Skeletal muscle satellite cell (primary cell): ENCODE data around the gene NOS1AP.

Source experiments
- H3K27me3 ChIP-seq: 2 replicates; pipeline ENCODE4 v1.7.0; 2013; ENCODE audit warnings: low read length; ENCODE audit not compliant: control insufficient read depth, insufficient read depth
- H3K36me3 ChIP-seq: 2 replicates; pipeline ENCODE4 v1.7.0; 2013; ENCODE audit warnings: mild to moderate bottlenecking, control low read depth, low read length; ENCODE audit not compliant: insufficient read depth
- H3K4me1 ChIP-seq: 2 replicates; pipeline ENCODE4 v1.7.0; 2013; ENCODE audit warnings: low read length; ENCODE audit not compliant: control insufficient read depth, insufficient read depth
- H3K4me2 ChIP-seq: 2 replicates; pipeline ENCODE4 v1.7.0; 2013; ENCODE audit warnings: mild to moderate bottlenecking, low read length
- H3K4me3 ChIP-seq: 2 replicates; pipeline ENCODE4 v1.7.0; 2013; ENCODE audit warnings: low read length
- H3K9ac ChIP-seq: 2 replicates; pipeline ENCODE4 v1.7.0; 2013; ENCODE audit warnings: mild to moderate bottlenecking, low read depth, low read length, moderate library complexity
- H3K9me3 ChIP-seq: replicated peaks from 2 replicates; pipeline ENCODE4 v1.7.0; 2013; ENCODE audit warnings: mild to moderate bottlenecking, control low read depth, low read length

Gene NOS1AP

DNA sequence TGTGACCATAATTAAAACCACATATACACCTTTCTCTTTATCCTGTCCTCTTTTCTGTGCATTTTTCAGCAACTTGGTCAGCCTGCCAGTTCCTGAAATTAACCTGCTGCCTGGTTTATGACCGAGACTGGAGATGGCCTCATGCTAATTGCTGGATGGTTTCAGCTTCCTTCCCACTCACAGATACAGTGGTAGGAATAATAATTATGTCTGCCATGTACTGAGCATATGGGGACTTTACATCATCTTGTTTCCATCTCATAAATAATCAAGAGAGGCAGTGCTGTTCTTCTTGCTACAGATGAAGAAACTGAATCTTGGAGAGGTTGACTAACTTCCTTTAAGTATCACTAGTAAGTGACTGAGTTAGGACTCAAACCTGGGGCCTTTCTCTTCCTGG, 148.2 kb downstream of the NOS1AP start:
- Histone ChIP-seq H3K36me3 (no peaks in the 10 kb centered on the region), H3K4me1 (no peaks in the 10 kb centered on the region), H3K27me3 (peaks cover 53% of the 10 kb centered on the region), H3K9me3 (no peaks in the 10 kb centered on the region), H3K4me2 (no peak overlapping the region), H3K4me3 (no peak overlapping the region), H3K9ac (no peak overlapping the region)

DNA sequence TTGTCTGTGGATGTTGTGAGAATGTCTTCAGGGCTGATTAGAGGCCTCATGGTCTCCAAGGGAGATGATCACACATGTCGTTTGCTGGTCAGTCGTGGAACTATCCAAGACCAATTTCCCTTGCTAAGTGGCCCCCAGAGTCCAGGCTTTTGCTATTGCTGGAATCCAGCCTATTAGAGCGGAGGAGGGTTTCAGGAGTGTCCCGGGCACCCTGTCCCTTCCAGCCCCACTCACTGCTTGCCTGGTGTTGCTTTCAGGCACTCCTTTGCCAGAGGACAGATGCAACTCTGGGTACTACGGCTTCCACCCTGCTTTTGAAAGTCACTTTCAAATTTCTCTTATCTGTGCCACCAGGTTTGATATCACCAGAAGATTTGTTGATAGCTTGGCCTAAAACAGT, 149.1 kb downstream of the NOS1AP start:
- Histone ChIP-seq H3K27me3 (peaks cover 45% of the 10 kb centered on the region), H3K9ac (no peak overlapping the region), H3K4me3 (no peak overlapping the region), H3K9me3 (no peaks in the 10 kb centered on the region), H3K4me1 (no peaks in the 10 kb centered on the region), H3K36me3 (no peaks in the 10 kb centered on the region), H3K4me2 (no peak overlapping the region)

DNA sequence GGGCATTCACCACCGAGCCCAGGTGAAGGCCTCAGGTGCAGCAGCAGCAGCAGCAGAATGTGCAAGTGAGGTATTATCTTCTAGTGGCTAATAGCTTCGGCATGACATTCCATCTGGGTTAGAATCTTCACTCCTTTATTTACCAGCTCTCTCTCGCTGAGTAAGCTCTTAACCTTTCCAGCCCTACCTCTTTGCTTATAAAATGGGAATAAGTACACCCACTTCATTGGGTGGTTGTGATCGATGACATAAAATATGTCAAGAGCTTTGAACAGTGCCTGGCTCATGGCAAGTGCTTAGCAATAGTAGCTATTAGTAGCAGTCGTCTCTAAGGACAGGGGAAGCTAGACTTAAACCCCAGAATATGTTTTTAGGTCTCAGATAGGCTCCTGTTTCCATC, 149.5 kb downstream of the NOS1AP start:
- Histone ChIP-seq H3K9me3 (no peaks in the 10 kb centered on the region), H3K4me2 (no peak overlapping the region), H3K27me3 (peaks cover 41% of the 10 kb centered on the region), H3K4me3 (no peak overlapping the region), H3K4me1 (no peaks in the 10 kb centered on the region), H3K9ac (no peak overlapping the region), H3K36me3 (no peaks in the 10 kb centered on the region)

DNA sequence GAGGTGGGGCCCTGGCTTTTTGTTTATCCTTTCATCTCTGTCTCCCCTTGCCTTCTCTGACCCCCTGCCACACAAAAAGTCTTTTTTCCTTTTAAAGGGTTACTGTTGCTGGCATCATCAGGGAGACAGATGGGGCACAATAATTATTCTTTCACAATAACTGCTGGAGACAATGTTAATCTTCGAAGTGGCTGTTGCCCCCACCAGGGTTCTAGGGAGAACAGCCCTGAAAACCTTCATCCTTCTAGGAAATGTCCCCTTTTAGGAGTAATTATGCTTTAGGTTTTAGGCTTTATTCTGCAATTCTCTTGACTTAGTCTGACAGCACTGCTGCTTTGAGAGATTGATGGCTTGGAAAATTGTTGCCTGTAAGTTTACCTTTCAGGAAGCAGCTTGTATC, 150.0 kb downstream of the NOS1AP start:
- Histone ChIP-seq H3K4me2 (no peak overlapping the region), H3K4me1 (no peaks in the 10 kb centered on the region), H3K9me3 (no peaks in the 10 kb centered on the region), H3K36me3 (no peaks in the 10 kb centered on the region), H3K4me3 (no peak overlapping the region), H3K9ac (no peak overlapping the region), H3K27me3 (peaks cover 38% of the 10 kb centered on the region)

DNA sequence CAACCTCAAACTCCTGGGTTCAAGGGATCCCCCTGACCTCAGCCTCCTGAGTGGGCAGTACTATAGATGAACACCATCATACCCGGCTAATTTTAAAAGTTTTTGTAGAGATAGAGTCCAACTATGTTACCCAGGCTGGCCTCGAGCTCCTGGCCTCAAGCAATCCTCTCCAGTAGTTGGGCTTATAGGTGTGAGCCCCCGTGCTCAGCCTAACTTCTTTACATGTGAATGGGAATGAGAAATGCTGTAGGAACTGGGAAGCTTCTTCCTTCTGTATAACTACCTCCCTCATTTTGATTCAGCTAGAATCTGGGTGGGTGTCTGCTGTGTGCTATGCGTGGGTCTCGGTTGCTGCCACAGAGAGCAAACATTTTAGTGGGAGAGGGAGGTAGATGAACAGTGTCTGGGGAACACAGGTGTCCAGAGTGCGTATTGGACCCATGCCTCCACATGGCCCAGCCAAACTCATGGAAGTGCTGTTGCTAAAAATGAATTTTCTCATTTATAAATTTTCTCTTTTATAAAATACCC, 150.6 kb downstream of the NOS1AP start:
- no peaks in the 10 kb centered on the region for H3K36me3 ChIP-seq
- no peak overlapping the region for H3K4me2 ChIP-seq
- H3K9ac ChIP-seq = no peak overlapping the region
- no peaks in the 10 kb centered on the region for H3K4me1 ChIP-seq
- H3K4me3 ChIP-seq = no peak overlapping the region
- H3K27me3 ChIP-seq = peaks cover 38% of the 10 kb centered on the region
- no peaks in the 10 kb centered on the region for H3K9me3 ChIP-seq

DNA sequence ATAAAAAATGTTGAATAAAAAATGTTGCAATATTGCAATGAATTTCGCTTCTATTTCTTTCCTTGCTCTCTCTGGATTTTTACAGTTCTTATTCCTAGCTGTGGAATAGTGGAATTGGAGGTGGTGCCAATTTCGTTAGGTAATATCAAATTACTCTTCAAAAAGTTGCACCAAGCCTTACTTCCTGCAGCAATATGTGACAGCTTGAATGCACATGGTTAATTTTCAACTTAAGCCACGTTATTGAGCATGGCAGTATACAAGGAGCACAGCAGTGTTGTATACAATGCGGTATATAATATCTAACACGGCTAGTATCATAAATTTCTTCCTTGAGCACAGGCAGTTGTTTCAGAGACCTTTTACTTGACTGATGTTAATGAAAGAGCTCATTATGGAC, 152.5 kb downstream of the NOS1AP start:
- H3K36me3 ChIP-seq = no peaks in the 10 kb centered on the region
- no peaks in the 10 kb centered on the region for H3K9me3 ChIP-seq
- H3K4me3 ChIP-seq = no peak overlapping the region
- H3K9ac ChIP-seq = no peak overlapping the region
- no peak overlapping the region for H3K4me2 ChIP-seq
- H3K27me3 ChIP-seq = peaks cover 33% of the 10 kb centered on the region
- no peaks in the 10 kb centered on the region for H3K4me1 ChIP-seq

DNA sequence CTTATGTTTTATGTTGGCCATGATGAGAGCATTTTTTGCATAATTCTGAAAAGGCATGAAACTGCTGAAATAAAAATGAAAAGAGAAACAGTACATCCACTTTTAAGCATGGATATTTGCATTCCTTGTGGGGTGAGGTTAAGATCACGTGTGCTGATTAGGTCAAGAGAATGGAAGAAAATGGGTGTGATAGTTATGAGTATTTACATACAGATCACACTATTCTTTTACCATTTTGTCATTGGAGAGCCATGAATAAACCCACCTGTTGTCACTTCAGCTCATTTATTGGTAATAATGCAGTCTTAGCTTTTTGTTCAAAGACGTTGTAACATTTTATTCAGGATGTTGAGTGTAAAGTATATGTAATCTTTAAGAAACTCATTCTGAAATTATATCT, 153.2 kb downstream of the NOS1AP start:
- no peak overlapping the region for H3K4me2 ChIP-seq
- no peaks in the 10 kb centered on the region for H3K9me3 ChIP-seq
- H3K36me3 ChIP-seq = no peaks in the 10 kb centered on the region
- no peak overlapping the region for H3K4me3 ChIP-seq
- no peaks in the 10 kb centered on the region for H3K4me1 ChIP-seq
- peaks cover 33% of the 10 kb centered on the region for H3K27me3 ChIP-seq
- no peak overlapping the region for H3K9ac ChIP-seq

DNA sequence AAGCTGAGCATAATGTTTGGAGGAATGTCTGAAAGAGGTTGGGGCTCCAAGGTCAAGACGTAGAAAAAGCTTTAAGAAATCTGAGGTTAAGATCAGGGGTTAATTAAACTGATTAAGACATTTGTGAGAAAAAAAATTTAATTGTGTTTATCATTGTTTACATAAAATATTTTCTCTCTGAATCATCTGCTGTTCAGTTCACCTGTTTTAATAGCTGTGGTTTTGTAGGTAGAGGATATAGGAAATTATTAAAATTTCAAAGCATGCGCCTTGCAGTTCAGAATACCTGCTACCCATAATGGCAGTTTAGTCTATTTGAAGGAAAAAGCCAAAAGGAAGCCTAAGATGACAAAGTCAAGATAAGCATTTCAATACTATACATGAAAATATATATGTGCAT, 154.0 kb downstream of the NOS1AP start:
- Histone ChIP-seq H3K36me3 (no peaks in the 10 kb centered on the region), H3K9me3 (no peaks in the 10 kb centered on the region), H3K4me1 (no peaks in the 10 kb centered on the region), H3K27me3 (peaks cover 31% of the 10 kb centered on the region), H3K4me2 (no peak overlapping the region), H3K4me3 (no peak overlapping the region), H3K9ac (no peak overlapping the region)

DNA sequence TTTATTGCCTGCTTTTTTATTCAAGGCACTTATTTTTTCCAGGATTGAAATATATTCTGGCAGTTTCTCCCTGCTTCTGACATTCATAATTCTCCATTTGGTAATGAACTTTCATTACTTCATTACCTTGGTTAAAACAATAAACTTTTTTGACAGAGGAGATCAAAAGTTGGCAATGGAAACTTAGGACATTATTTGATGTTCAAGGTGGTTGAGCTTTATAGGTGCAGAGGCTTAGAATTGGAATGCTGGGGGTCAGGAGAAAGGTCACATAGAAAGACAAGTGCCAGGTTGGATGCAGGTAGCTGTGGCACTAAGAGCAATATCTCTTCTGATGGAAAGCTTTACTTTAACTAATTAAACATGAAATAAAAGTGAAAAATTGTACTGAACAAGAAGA, 154.8 kb downstream of the NOS1AP start:
- no peak overlapping the region for H3K4me2 ChIP-seq
- no peaks in the 10 kb centered on the region for H3K36me3 ChIP-seq
- H3K4me3 ChIP-seq = no peak overlapping the region
- H3K9me3 ChIP-seq = no peaks in the 10 kb centered on the region
- no peaks in the 10 kb centered on the region for H3K4me1 ChIP-seq
- H3K27me3 ChIP-seq = peaks cover 32% of the 10 kb centered on the region
- H3K9ac ChIP-seq = no peak overlapping the region

DNA sequence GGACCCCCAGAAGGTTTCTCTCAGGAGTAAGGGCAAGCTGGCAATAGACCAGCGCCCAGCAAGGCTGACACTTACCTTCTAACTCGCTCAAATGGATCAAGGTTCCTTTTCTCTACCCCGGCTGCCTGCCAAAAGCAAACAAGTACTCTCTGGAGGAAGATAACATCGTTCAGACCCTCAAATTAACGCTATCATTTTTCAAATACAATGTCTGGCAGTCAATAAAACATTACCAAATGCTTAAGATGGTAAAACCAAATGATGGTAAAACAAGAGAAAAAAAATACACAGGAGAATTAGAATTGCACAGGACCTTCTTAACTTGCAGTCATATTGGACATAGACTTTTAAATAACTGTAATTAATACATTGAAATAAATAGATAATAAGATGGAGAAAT, 159.1 kb downstream of the NOS1AP start:
- no peak overlapping the region for H3K4me2 ChIP-seq
- no peaks in the 10 kb centered on the region for H3K4me1 ChIP-seq
- H3K9me3 ChIP-seq = no peaks in the 10 kb centered on the region
- no peaks in the 10 kb centered on the region for H3K36me3 ChIP-seq
- no peak overlapping the region for H3K9ac ChIP-seq
- peaks cover 19% of the 10 kb centered on the region for H3K27me3 ChIP-seq
- no peak overlapping the region for H3K4me3 ChIP-seq

DNA sequence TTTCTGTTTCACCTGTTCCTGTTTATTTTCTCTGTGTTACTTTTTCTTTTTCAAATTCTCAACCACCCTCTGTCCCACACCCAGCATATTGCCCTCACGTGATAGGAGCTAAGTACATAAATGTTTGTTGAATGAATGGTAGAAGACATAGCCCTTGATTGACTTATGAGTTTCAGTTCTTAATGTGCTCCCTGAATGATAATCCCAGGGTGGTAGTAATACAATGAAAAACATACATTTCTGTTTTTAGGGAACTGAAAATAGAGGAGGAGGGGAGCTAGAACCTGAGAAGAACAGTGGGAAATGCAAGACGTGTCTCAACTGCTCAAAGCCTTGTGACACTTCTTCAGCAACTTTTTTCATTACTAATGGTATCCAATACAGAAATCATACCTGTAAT, 160.1 kb downstream of the NOS1AP start:
- Histone ChIP-seq H3K4me1 (no peaks in the 10 kb centered on the region), H3K4me3 (no peak overlapping the region), H3K9me3 (no peaks in the 10 kb centered on the region), H3K36me3 (no peaks in the 10 kb centered on the region), H3K9ac (no peak overlapping the region), H3K27me3 (peaks cover 28% of the 10 kb centered on the region), H3K4me2 (no peak overlapping the region)

DNA sequence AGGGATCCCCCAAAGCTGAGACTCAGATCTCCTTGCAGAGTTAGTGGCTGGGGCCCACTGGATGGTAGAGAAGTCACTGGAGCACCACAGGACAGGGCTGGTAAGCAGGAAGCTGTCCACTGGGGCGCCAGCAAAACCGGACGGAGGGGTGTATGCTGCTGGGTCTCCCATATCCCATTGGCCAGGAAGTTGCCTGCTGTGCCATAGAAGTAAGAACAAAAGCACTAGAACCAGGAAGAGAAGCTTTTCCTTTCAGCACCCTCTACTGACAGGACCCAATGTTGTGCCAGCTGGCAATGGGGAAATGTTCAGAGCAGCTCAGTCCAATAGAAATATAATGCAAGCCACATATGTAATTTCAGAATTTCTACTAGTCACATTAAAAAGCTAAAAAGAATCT, 160.6 kb downstream of the NOS1AP start:
- Histone ChIP-seq H3K9me3 (no peaks in the 10 kb centered on the region), H3K4me1 (no peaks in the 10 kb centered on the region), H3K27me3 (peaks cover 33% of the 10 kb centered on the region), H3K4me3 (no peak overlapping the region), H3K4me2 (no peak overlapping the region), H3K9ac (no peak overlapping the region), H3K36me3 (no peaks in the 10 kb centered on the region)
